GM21367 (cell line): ENCODE measurements around the gene PPP2R2C.

Experiments
- ATAC-seq: cut with Tn5 transposase; IDR thresholded peaks from one replicate; pipeline ENCODE4 v1.9.1; 2021; ENCODE audit not compliant: unreplicated experiment

Gene PPP2R2C

DNA sequence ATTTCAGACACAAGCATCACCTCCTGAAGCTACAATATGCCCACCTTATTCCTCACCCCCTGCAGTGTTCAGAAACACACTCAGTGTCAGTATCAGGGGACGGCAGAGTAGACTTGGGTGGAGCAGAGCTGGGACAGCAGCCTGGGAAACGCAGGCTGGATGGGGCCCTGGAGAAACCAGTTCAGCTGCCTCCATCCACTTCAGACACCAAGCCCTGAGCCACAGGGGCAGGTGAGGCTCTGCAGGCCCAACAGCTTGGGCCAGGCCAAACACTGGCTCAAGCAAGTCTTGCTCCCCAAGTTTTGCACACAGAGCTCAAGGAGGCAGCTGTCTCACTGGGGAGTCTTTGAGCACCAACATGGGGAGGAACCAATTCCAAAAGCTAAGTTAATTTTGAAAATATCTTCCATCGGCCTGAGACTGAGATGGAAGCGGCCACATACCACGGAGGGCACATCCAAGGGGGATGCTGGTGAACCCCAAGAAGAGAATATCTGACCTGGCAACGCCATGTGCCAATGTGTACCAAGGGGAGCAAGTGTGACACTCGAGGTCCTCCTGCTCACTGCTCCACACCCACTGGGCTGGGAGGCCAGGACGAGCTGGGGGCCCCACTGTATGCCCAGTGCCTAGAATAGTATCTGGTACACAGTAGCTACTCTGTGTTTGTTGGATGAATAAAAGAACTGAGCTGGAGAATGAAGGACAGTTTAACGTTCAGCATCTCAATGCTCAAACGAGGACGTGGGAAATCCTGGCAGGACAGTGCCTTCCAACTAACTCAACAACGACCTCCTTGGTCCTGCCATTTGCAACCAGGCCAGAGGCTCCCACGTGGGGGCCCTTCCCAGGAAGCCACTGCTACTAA lies 45.6 kb downstream of the PPP2R2C start:
- no peak for ATAC-seq

DNA sequence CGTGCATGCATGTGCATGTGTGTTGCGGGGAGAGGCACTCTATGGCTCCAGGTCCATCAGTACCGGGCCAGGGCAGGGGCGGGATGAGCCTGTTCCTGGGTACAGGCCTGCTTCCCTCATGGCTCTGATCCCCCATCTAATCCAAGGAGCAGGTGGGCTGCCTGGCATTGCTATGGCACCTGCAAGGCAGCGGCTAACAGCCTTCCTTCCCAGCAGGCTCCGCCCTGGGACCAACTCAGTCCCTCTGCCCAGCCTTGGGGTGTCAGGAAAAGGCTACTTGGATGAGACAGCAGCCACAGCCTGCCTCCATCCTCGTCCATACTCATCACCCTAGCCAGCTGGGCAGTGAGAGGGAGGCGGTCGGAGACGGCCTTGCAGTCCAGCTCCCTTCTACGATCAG lies 46.5 kb downstream of the PPP2R2C start:
- ATAC-seq, result no peak

DNA sequence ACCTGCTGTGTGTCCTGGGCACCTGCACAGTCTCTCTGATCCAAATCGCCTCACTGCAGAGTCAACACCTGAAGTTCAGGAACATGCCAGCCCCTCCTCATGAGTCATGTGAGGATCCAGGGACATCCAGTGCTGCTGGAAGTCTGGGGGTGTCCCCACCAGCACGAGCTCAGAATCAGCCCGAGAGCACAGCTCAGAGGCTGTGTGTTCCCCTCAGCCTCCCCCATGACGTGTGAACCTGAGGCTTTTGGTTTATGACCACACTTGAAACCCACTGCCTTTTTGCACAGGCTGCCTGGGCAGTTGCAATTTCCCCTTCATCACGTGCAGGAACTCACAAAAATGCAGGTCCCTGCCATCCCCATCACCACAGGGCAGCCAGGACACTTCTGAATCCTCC lies 47.1 kb downstream of the PPP2R2C start:
- ATAC-seq, result no peak

DNA sequence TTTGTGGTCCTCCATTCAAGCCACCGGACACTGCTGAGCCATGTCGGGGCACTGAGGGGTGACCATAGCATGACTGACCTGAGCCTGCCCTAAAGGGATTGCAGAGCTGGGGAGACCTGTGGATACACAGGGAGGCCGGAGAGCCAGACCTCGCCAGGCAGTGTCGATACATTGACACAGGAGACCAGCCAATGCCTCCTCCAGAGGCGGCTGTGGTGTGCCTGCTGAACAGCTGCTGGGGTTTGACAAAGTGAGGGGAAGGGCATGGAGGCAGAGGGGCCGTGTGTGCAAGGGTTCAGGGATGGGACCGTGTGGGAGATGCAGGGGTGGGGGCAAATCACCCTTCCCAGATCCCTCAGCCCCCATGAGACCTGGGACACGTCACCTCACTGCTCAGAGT lies 48.0 kb downstream of the PPP2R2C start:
- ATAC-seq, result no peak

DNA sequence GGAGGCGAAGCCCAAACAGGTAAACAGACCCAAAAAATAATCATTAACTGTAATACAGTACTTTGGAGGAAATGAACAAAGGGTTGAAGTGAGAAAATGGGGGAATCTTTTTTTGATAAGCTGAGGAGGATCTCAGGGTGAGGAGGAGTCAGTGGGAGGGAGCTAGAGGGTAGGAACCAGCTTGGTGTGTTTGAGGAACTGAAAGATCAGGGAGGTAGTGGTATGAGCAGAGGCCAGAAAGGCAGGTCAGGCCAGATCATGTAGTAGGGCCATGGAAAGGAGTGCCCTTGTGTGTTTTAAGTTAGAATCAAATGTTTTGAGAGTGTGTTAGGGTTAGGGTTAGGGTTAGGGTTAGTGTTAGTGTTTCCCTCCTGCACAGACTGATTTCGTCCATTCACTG lies 48.8 kb downstream of the PPP2R2C start:
- ATAC-seq, result peak; percentile 96

DNA sequence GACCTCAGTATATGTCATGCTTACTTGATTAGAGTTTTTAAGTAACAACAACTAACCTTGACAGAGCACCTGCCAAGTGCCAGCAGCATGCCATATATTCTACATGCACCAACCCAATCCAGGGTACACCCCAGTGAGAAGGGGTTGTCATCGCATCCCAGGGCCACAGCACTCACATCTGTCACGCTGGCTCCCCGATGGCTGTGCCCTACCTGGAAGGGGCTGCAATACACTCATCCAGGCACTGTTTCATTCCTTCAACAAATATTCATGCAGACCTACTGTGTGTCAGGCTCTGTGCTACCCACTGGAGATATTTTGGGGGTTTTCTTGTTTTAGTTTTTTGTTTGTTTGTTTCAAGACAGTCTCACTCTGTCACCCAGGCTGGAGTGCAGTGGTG lies 49.5 kb downstream of the PPP2R2C start:
- ATAC-seq, result no peak

DNA sequence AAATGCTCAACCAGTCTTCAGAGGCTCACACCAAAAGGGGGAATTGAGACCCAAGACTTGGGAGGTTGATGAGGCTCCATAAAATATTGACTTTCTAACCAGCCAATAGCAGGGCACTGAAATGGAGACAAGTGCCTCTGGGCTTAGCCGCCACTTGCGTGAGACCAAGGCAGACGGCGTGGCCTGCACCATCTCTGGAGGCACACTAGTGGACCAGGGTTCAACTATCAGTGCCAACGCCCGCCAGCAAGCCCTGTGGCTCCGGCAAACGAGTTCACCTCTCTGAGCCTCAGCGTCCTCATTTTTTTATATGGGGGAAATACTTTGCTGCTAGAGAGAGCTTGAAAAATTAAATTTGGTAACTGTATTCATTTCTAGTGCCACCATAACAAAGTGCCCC lies 50.3 kb downstream of the PPP2R2C start:
- no peak for ATAC-seq

DNA sequence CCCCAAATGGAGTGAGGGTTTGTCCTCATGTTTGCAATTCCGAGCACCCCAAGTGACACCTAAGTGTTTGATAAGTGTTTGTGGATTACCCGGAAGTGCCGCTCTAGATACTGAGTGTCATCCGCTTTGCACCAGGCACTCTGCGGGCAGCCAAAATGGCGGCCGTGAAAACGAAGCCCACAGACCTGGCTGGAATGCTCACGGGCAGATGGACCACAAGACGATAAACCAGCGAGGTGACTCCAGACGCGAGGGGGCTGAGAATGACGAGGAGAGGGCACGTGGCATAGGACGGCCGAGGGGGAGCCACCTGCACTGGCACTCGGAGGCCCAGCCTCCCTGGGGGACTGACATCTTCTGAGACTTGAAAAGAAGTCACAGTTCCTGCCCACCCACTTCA lies 51.0 kb downstream of the PPP2R2C start:
- no peak for ATAC-seq

DNA sequence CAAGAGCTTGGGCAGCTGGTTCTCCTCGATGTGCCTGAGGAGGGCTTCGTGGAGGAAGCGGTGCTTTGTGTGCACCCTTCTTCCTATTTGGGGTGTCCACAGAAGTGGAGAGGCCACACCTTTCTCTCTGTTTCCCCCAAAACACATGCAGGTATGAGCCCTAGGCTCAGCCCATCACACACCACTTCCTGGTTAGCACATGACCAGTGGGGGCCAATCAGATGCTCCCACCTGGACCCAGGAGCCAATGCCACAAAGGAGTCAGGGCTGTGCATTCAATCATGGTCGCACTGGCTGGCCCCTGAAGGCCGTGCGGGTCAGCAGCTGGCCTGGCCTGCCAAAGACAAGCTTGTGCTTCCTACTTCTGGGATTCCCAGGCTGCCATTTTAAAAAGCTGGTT lies 51.4 kb downstream of the PPP2R2C start:
- no peak for ATAC-seq

DNA sequence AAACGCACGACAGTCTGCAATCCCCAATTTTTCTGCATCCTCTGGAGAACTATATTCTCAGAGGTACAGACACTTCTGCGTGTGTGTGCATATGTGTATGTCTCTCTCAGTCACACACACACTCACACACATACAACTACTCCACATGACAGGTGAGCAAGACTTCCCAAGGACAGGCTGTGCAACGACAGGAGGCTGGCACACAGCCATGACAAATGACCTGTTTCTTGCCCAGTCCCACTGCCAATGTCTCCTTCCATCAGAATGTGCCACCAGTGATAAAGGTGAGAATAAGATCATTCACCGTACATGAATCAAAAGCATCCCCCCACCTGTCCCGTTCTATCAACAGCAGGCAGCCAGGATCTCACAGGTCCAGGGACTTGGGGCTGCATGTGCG lies 52.4 kb downstream of the PPP2R2C start:
- ATAC-seq, result no peak

DNA sequence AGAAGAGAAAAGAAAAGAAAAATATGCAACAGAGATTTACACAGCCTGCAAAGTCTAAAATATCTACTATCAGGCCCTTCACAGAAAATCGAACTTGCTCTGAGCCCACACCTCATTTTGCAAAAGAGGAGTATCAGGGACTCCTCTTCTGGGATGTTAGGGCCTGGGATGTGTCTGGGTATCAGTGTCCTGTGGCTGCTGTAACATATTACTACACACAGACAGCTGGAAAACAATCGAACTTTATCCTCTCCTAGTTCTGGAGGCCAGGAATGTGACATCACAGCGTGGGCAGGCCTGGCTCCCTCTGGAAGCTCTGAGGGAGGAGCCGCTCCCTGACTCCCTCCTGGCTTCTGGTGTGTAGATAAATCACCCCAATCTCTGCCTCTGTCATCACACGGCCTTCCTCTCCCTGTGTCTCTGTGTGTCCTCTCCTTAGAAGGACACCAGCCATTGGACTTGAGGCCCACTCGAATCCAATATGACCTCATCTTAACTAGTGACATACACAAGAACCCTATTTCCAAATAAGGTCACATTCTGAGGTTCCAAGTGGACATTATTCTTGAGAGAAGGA lies 52.9 kb downstream of the PPP2R2C start:
- no peak for ATAC-seq

DNA sequence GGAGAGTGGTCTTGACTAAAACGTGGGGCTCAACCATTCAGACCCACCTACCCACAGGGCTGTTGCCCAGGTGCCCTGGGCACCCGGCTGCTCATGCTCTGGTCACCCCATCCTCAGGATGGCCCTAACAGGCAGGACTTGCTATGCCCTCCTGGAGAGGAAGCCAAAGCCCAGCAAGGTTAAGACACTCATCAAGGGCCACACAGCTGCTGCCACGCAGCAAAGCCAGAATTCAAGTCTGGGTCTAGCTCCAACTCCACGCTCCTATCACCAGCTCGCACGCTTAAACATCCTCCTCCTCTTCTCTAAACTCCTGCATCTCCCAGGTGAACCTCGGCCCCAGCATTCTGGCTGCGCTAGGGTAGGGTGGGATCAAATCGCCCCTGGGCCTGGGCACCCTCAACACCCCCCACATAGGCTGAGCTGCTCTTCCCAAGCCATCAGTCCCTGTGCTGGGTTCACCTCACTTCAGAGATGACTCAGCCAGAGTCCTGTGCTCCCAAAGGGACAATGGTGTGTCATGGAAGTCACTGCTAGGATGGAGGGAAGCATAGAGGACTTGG lies 54.1 kb downstream of the PPP2R2C start:
- ATAC-seq, result no peak

DNA sequence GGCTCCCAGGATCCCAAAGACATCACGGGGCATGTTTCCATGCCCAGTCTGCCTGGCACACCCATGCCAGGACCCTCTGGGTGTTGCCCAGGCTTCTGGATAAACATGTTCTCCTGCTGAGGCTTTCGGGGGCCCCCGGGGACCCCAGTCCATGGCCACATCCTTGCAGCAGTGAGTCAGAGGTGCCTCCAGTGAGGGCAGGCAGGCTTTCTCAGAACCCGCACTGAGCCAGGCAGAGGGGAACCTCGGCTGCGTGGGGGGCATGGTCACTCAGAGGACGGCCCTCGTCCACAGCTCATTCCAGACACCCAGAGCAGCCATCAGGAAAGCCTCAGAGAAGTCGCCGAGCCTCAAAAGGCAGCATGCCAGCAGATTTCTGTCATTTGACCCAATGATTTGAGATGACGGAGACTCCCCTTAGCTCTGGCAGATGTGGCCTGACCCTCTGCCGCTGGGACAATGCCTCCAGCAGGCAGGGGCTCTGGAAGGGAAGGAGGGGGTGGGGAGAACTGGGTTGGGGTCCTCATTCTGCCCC lies 54.8 kb downstream of the PPP2R2C start:
- no peak for ATAC-seq

DNA sequence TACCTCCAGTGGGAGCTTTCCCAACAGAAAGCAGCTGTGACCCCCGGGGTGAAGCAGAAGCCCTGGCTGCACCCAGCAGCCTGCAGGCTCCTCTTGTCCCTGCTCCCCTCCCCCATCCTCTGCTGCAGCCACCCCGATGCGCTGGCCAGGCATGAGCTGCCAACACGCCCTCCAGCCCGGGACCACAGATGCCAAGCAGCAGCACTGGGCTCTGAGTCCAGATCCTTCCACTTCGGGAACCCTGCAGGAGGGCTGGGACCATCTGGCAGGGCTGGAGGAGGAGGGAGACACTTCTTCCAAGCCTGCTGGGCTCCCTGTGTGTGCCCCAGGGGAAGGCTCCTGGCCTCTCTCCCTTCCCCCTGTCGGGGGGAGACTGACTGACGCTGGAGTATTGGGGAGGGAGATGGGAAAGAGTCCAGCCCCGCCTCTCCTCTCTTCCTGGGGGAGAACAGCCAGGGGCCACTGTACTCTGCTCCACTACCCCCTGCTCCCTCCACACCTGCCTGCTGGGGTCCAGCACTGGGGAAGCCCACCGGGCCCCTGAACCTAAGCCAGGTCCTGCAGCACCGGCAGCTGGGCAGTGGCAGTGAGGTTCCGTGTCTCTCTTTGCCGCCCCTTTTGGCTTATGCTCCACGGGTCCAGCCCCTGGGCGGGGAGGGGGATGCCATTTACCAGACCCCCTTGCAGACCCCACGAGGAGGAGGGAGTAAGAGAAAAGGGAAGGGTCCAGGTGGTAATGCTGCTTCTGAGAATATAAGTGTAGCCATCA lies 55.7 kb downstream of the PPP2R2C start:
- no peak for ATAC-seq

DNA sequence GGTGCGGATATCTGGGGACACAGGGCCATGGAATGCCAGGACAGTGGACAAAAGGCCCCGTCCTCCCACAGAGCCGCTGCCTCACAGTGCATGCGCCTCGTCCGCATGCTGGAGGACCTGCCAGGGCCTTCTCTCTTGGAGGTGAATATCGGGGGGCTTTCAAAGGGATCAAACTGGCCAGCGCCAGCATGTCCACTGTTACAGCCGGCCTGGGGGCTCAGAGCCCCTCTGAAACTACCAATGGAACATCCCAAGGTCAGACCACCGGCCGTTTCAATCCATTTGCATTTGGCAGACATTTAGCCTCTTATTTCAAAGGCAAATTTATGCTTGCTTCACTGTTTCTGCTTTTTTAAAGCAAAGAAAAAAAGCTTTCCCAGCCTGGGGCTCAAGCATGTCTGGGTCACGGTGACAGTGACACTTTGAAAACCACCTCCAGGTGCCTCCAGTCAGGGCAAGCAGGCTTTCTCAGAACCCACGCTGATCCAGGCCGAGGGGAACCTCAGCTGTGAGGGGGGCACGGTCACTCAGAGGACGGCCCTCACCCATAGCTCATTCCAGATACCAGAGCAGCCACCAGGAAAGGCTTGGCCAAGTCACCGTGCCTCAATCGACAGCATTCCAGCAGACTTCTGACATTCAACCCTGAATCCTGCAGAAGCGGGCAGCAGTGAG lies 57.2 kb downstream of the PPP2R2C start:
- no peak for ATAC-seq

DNA sequence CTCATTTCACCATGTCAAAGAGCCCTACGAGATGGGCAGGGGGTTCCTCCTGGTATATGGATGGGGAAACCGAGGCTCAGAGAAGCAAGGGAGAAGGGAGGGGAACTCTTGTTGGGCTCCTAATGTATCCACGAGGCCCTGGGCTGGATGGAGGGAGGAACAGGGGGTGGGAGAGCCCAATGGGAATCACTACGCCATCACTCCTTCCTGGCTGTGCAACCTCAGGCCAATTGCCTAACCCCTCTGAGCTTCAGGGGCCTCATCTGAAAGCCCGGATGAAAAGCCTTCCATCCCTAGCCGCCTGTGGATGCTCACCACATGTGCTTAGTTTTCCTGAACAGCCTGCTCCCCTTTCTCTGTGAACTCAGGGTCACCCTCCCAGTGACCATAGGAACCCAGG lies 57.8 kb downstream of the PPP2R2C start:
- no peak for ATAC-seq

DNA sequence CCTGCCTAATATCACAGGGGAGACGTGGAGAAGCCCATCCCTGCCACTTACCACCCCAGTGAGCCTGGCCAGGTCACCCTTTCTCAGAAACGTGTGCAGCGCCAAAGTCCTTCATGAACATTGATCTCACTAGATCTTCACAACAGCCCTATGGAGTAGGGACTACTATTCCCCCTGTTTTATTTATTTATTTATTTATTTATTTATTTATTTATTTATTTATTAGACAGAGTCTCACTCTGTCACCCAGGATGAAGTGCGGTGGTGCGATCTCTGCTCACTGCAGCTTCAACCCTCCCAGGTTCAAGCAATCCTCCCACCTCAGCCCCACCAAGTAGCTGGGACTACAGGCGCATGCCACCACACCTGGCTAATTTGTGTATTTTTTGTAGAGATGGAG lies 61.8 kb downstream of the PPP2R2C start:
- ATAC-seq, result no peak

DNA sequence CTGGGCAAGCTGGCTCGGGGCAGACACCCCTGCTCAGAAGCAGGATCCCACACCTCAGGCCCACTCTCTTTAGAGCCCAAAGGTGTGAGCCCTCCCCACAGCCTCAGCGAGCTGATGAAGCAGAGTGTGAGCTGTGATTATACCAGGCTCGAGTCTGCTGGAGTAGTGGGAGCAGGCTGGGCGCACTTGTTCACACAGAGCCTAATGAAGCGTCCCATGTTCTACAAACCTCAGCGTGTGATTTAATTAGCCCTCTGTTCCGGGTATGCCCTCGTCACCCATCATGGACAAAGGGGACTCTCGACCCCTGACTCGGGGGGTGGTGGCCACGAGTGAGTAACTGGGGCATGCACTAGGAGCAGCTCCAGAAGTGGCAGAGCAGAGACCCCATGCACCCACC lies 62.3 kb downstream of the PPP2R2C start:
- no peak for ATAC-seq

DNA sequence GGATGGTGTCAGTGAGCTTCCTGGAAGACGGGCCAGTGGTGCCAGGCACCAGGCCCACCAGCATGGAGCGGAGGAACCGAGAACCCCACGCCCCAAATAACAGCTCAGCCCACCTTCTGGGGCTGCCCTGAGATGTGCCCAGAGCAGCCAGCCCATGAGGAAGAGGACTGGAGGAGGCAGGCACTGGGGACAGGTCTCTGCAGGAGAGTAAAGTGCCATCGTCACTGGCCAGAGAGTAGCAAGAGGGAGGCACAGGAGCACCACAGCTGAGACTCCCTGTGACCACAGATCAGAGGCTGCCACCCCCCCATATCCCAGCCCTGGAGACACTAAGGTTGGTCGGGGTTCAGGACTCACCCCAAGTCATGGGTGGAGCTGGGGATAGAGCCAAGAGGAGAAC lies 63.0 kb downstream of the PPP2R2C start:
- ATAC-seq, result no peak

DNA sequence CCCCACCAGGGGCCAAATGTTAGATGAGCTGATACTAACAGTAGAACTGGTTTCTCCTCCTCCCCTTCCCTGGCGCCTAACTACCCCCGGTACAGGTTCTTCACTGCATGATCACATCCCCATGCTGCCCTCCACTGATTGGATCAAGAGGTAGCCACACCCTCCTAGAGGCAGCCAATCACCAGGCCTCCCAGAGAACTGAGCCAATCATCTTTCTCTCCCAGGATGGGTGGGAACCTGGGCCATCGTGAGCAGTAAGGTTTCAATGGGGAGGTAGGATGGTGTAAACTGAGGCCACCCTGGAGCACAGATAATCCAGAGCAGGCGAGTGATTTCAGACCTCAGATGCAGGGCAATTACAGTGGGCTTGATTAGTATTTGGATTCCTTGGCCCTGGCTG lies 64.2 kb downstream of the PPP2R2C start:
- no peak for ATAC-seq

DNA sequence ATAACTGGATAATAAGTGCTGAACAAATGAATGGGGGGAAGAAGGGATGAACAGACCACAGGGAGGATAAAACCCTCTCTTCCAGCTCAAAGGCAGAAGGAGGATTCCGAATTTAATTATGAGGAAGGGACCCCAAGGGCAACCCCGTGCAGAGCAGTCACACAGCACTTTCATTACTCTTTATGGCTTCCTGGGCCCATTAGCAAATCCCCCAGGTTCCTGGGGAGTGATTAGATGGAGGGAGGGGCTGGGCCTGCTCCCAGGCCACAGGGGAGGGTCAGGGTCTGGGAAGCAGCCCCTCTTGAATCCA lies 67.1 kb downstream of the PPP2R2C start:
- ATAC-seq, result no peak
